Transverse colon (tissue), 4 donors: ENCODE measurements around the gene HSPH1. TPM values are rescaled to one million over a fixed set of nuclear protein-coding genes. Genes with fewer than 3 reads are reported as not detected.

Experiments
- DNase-seq: peaks from one replicate; pipeline ENCODE4 v3.0.0-alpha.2; 2019
- H3K27ac ChIP-seq, 4 donors: fragments of 200-600 bp; sonication (generic); 2 replicates each; pipeline ENCODE4 v1.5.1; 2016 to 2018; ENCODE audit warnings: inconsistent platforms in 4 of 4
- H3K27me3 ChIP-seq: fragments of 200-600 bp; sonication (generic); 2 replicates; pipeline ENCODE4 v1.5.1; 2017; ENCODE audit warnings: inconsistent platforms
- H3K36me3 ChIP-seq, 4 donors: fragments of 200-600 bp; sonication (generic); 2 replicates each; pipeline ENCODE4 v1.5.1; 2017 to 2019; ENCODE audit warnings: inconsistent platforms in 4 of 4
- H3K4me1 ChIP-seq, 4 donors: fragments of 200-600 bp; sonication (generic); 2 replicates each; pipeline ENCODE4 v1.5.1; 2017 to 2020; ENCODE audit warnings: inconsistent platforms in 4 of 4
- H3K4me3 ChIP-seq, 4 donors: fragments of 200-600 bp; sonication (generic); 1 replicate in 1 of 4; 2 replicates in 3 of 4; pipeline versions ENCODE4 v1.5.1 to v1.6.1; 2017 to 2019; ENCODE audit warnings: inconsistent platforms in 4 of 4
- H3K9me3 ChIP-seq, 2 donors: fragments of 200-600 bp; sonication (generic); 2 replicates each; pipeline ENCODE4 v1.5.1; 2017 to 2019; ENCODE audit warnings: inconsistent platforms in 2 of 2
- EP300 ChIP-seq: sonication (generic); formaldehyde crosslinking; IDR thresholded peaks from one replicate; pipeline ENCODE4 v1.6.1; 2017; ENCODE audit warnings: antibody characterized with exemption, low read depth
- POLR2A ChIP-seq: fragments of 450-650 bp; IDR thresholded peaks from one replicate; pipeline ENCODE4 v1.6.1; 2016; ENCODE audit warnings: antibody characterized with exemption, mild to moderate bottlenecking, moderate library complexity
- POLR2AphosphoS5 ChIP-seq, 3 donors: sonication (generic); formaldehyde crosslinking; IDR thresholded peaks; one replicate each; pipeline ENCODE4 v1.6.1; 2016; ENCODE audit warnings: antibody characterized with exemption in 3 of 3
- WGBS, 2 donors: methylation state at CpG; one replicate each; pipeline ENCODE4 v1.1.5; 2018; ENCODE audit warnings: low coverage in 1 of 2; 5-methylcytosine and 5-hydroxymethylcytosine counted together
- in situ Hi-C, 4 donors: fragments of 200-750 bp; cut with MboI; loops; one replicate each; pipeline versions ENCODE4 v1.15.0 to v1.15.1; 2017; ENCODE audit warnings: low sequenced_read_pairs in 3 of 4, low pct_ligation_motif_present in 1 of 4, low pct_unique_long_range_greater_than_20kb in 1 of 4
- intact Hi-C: fragments of 100-400 bp; cut with DNase I; formaldehyde crosslinking; loops from one replicate; pipeline ENCODE4 v1.15.1; 2023; ENCODE audit warnings: low total_unique reads
- total RNA-seq, 4 donors: library from RNA; depleted of rRNA; stranded (reverse); fragments of >200 nt; gene quantifications; one replicate each; pipeline ENCODE4 v1.1.0, GENCODE V29; 2016
- TF ChIP-seq, protein P1 (sequence below), 5 experiments: fragments of 200-600 bp in 3 of 5; fragments of 450-650 bp in 2 of 5; sonication (generic) in 3 of 5; IDR thresholded peaks; 1 replicate in 2 of 5; 2 replicates in 3 of 5; pipeline ENCODE4 v1.5.1; 2016 to 2017; ENCODE audit warnings: antibody characterized with exemption in 5 of 5, inconsistent platforms in 3 of 5, mild to moderate bottlenecking in 2 of 5, moderate library complexity in 1 of 5

HSPH1 gene
- total RNA-seq, 4 donors from 2014 or later = 16.1 to 58.3 (median 30.7) TPM

- Histone ChIP-seq H3K4me3 (no peak overlapping the region), H3K9me3 (no peaks in the 10 kb centered on the region), H3K27ac (no peak overlapping the region), H3K4me1 (no peaks in the 10 kb centered on the region), H3K27me3 (no peaks in the 10 kb centered on the region), H3K36me3 (peaks cover 0 to 11% (median under 1%) of the 10 kb centered on the region in 4 donors)
- TF ChIP-seq, protein P1, sequence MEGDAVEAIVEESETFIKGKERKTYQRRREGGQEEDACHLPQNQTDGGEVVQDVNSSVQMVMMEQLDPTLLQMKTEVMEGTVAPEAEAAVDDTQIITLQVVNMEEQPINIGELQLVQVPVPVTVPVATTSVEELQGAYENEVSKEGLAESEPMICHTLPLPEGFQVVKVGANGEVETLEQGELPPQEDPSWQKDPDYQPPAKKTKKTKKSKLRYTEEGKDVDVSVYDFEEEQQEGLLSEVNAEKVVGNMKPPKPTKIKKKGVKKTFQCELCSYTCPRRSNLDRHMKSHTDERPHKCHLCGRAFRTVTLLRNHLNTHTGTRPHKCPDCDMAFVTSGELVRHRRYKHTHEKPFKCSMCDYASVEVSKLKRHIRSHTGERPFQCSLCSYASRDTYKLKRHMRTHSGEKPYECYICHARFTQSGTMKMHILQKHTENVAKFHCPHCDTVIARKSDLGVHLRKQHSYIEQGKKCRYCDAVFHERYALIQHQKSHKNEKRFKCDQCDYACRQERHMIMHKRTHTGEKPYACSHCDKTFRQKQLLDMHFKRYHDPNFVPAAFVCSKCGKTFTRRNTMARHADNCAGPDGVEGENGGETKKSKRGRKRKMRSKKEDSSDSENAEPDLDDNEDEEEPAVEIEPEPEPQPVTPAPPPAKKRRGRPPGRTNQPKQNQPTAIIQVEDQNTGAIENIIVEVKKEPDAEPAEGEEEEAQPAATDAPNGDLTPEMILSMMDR (IDR thresholded peaks at IDR 0.05) = no peak
- intact Hi-C loops (no loop called here), in situ Hi-C loops (no loop called here)
- WGBS, 2 donors = 53% methylated on average over 6 of the region's 6 CpGs; no CpG with 5 or more reads in 1 of the 2 donors
- no peak for DNase-seq
Observed at GRCh38 chr13:31131470-31131961, 30.2 kb downstream of the HSPH1 start.

- Histone ChIP-seq H3K4me1 (no peaks in the 10 kb centered on the region), H3K4me3 (no peak overlapping the region), H3K27me3 (no peaks in the 10 kb centered on the region), H3K27ac (no peak overlapping the region), H3K9me3 (no peaks in the 10 kb centered on the region), H3K36me3 (no peaks in the 10 kb centered on the region)
- WGBS, 2 donors = 74% methylated on average over 8 of the region's 8 CpGs; no CpG with 5 or more reads in 1 of the 2 donors
- DNase-seq = no peak
- in situ Hi-C loops (no loop called here), intact Hi-C loops (no loop called here)
- TF ChIP-seq POLR2A = no peak
Observed at GRCh38 chr13:31129419-31129818, 32.3 kb downstream of the HSPH1 start.

- intact Hi-C loops = no loop called here
- H3K27ac ChIP-seq = no peak overlapping the region
- H3K9me3 ChIP-seq = no peaks in the 10 kb centered on the region
- no peaks in the 10 kb centered on the region for H3K36me3 ChIP-seq
- no peaks in the 10 kb centered on the region for H3K27me3 ChIP-seq
- no peak overlapping the region for H3K4me3 ChIP-seq
- in situ Hi-C loops = no loop called here
- WGBS, 2 donors = 61 to 67% methylated on average over 1 to 7 of the region's 7 CpGs
- DNase-seq = no peak
- H3K4me1 ChIP-seq = peaks cover 0 to 8% (median 0%) of the 10 kb centered on the region in 4 donors
- TF ChIP-seq POLR2AphosphoS5 (IDR thresholded peaks at IDR 0.05) = no peak
Observed at GRCh38 chr13:31124204-31124603, 37.5 kb downstream of the HSPH1 start.

- in situ Hi-C loops = no loop called here
- TF ChIP-seq, protein P1 (IDR thresholded peaks at IDR 0.05) = no peak
- TF ChIP-seq POLR2AphosphoS5 (IDR thresholded peaks at IDR 0.05) (no peak), POLR2A (no peak), EP300 (no peak)
- whole genome bisulfite sequencing, 2 donors = 60 to 81% methylated on average over 2 to 11 of the region's 12 CpGs
- no peaks in the 10 kb centered on the region for H3K27me3 ChIP-seq
- no peaks in the 10 kb centered on the region for H3K9me3 ChIP-seq
- intact Hi-C loops = no loop called here
- no peaks in the 10 kb centered on the region for H3K36me3 ChIP-seq
- DNase-seq = no peak
- no peak overlapping the region for H3K4me3 ChIP-seq
- peaks cover 0 to 8% (median 0%) of the 10 kb centered on the region in 4 donors for H3K4me1 ChIP-seq
- H3K27ac ChIP-seq = no peak overlapping the region
Observed at GRCh38 chr13:31122544-31123260, 39.0 kb downstream of the HSPH1 start.

GRCh38 chr13:31122143-31122542 is 39.6 kb downstream of the HSPH1 start:
- TF ChIP-seq, protein P1 (IDR thresholded peaks at IDR 0.05) = no peak
- TF ChIP-seq POLR2AphosphoS5 (IDR thresholded peaks at IDR 0.05) (no peak), POLR2A (no peak)
- DNase-seq = no peak
- H3K9me3 ChIP-seq = no peaks in the 10 kb centered on the region
- H3K4me1 ChIP-seq = peaks cover 0 to 8% (median 0%) of the 10 kb centered on the region in 4 donors
- intact Hi-C loops = no loop called here
- no peak overlapping the region for H3K27ac ChIP-seq
- no peaks in the 10 kb centered on the region for H3K27me3 ChIP-seq
- WGBS, 2 donors = 91 to 93% methylated on average over 3 to 4 of the region's 4 CpGs
- no peak overlapping the region for H3K4me3 ChIP-seq
- in situ Hi-C loops = no loop called here
- H3K36me3 ChIP-seq = no peaks in the 10 kb centered on the region
